Gastroesophageal sphincter (tissue), 3 donors: ENCODE measurements around the gene PHKG2.

Experiments
- EP300 ChIP-seq: sonication (generic); formaldehyde crosslinking; IDR thresholded peaks from one replicate; pipeline ENCODE4 v1.6.1; 2017; ENCODE audit warnings: antibody characterized with exemption, mild to moderate bottlenecking
- POLR2A ChIP-seq, 2 donors: fragments of 450-650 bp; IDR thresholded peaks; one replicate each; pipeline ENCODE4 v1.6.1; 2017; ENCODE audit warnings: antibody characterized with exemption in 2 of 2, mild to moderate bottlenecking in 2 of 2, moderate library complexity in 1 of 2
- POLR2AphosphoS5 ChIP-seq: sonication (generic); formaldehyde crosslinking; IDR thresholded peaks from one replicate; pipeline ENCODE4 v1.6.1; 2017; ENCODE audit warnings: antibody characterized with exemption
- TF ChIP-seq, protein P1 (sequence below), 4 experiments: fragments of 200-600 bp in 2 of 4; fragments of 450-650 bp in 2 of 4; sonication (generic) in 1 of 4; IDR thresholded peaks; one replicate each; pipeline ENCODE4 v1.5.1; 2017 to 2019; ENCODE audit warnings: antibody characterized with exemption in 4 of 4, mild to moderate bottlenecking in 2 of 4, moderate library complexity in 2 of 4

DNA sequence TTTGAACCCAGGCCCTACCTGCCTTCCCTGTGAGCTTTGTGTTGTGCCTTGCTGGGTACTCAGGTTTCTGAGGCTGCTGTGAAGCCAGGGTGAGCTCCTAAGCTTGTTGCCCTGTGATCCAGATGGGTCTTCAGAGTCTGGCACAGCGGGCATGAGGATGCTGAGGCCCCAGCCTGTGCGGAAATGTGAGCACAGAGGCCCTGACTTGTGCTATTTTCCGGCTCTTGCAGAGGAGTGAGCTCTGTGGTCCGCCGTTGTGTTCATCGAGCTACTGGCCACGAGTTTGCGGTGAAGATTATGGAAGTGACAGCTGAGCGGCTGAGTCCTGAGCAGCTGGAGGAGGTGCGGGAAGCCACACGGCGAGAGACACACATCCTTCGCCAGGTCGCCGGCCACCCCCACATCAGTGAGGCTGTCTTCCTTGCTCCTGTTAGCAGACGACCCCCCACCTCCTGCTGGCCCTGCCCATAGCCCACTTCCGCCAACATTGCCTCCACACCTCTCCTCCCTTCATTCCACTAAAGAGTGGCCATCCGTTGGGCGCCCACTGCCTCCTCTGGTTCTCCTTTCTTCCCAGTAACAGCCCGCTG is 2.7 kb downstream of the PHKG2 start:
- TF ChIP-seq POLR2AphosphoS5 (no peak), EP300 (no peak), POLR2A (IDR thresholded peaks at IDR 0.05) (no peak)
- TF ChIP-seq, protein P1, sequence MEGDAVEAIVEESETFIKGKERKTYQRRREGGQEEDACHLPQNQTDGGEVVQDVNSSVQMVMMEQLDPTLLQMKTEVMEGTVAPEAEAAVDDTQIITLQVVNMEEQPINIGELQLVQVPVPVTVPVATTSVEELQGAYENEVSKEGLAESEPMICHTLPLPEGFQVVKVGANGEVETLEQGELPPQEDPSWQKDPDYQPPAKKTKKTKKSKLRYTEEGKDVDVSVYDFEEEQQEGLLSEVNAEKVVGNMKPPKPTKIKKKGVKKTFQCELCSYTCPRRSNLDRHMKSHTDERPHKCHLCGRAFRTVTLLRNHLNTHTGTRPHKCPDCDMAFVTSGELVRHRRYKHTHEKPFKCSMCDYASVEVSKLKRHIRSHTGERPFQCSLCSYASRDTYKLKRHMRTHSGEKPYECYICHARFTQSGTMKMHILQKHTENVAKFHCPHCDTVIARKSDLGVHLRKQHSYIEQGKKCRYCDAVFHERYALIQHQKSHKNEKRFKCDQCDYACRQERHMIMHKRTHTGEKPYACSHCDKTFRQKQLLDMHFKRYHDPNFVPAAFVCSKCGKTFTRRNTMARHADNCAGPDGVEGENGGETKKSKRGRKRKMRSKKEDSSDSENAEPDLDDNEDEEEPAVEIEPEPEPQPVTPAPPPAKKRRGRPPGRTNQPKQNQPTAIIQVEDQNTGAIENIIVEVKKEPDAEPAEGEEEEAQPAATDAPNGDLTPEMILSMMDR (IDR thresholded peaks at IDR 0.05) = no peak
